ENCODE results near the gene CRK. TPM values are rescaled to one million over a fixed set of nuclear protein-coding genes. Genes with fewer than 3 reads are reported as not detected.

The CRK gene
- total RNA-seq, 1 experiment from 2014 or later: 72.3 TPM

- Histone ChIP-seq H3K27me3 (replicated peaks; ENCODE audit: control insufficient read depth, insufficient read depth, low read length) (no peaks in the 10 kb centered on the region), H3K36me3 (ENCODE audit: control insufficient read depth, insufficient read depth, low read length) (no peaks in the 10 kb centered on the region), H3K4me1 (peaks cover 6% of the 10 kb centered on the region; the same call in 1 of the 2 replicates), H3K4me3 (ENCODE audit: low read depth, low read length) (no peak overlapping the region), H3K9me3 (0 out of 2 replicates have a peak, but pooled peaks cover 3% of the 10 kb centered on the region)
- no peaks in the 10 kb centered on the region for H3K27me3 Mint-ChIP-seq (ENCODE audit: insufficient read depth, unreplicated experiment)
- H3K9me3 Mint-ChIP-seq (ENCODE audit: unreplicated experiment): peaks cover 12% of the 10 kb centered on the region
- H3K4me1 Mint-ChIP-seq (ENCODE audit: low read depth, unreplicated experiment): peaks cover 9% of the 10 kb centered on the region
- BruUV-seq (replicated peaks): no TSS peak
- intact Hi-C loops (cut with micrococcal nuclease; ENCODE audit: unreplicated experiment): loop anchor here (10.0 kb wide), 1 partner anchor 48 kb away; no protein-coding TSS in a partner anchor
- ChIA-PET CTCF (no interaction called here), POLR2A (interaction anchor here (0.6 kb wide), 2 partner anchors 12 to 20 kb away, joined by 3 to 5 read pairs; partner anchors contain the start of gene YWHAE)
- TF ChIP-seq, protein P1, sequence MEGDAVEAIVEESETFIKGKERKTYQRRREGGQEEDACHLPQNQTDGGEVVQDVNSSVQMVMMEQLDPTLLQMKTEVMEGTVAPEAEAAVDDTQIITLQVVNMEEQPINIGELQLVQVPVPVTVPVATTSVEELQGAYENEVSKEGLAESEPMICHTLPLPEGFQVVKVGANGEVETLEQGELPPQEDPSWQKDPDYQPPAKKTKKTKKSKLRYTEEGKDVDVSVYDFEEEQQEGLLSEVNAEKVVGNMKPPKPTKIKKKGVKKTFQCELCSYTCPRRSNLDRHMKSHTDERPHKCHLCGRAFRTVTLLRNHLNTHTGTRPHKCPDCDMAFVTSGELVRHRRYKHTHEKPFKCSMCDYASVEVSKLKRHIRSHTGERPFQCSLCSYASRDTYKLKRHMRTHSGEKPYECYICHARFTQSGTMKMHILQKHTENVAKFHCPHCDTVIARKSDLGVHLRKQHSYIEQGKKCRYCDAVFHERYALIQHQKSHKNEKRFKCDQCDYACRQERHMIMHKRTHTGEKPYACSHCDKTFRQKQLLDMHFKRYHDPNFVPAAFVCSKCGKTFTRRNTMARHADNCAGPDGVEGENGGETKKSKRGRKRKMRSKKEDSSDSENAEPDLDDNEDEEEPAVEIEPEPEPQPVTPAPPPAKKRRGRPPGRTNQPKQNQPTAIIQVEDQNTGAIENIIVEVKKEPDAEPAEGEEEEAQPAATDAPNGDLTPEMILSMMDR (IDR thresholded peaks at IDR 0.05; ENCODE audit: insufficient read depth in 1 of 2, low read depth in 1 of 2, low read length in 1 of 2, severe bottlenecking in 1 of 2, unreplicated experiment in 1 of 2): no peak
- no peak overlapping the region for H3K27ac Mint-ChIP-seq (ENCODE audit: unreplicated experiment)
- H3K36me3 Mint-ChIP-seq (ENCODE audit: insufficient read depth, unreplicated experiment): peaks cover 24% of the 10 kb centered on the region
- no peak overlapping the region for H3K4me3 Mint-ChIP-seq (ENCODE audit: unreplicated experiment)
- peak; percentile 34 to 51 for DNase-seq
Measured at GRCh38 chr17:1412185-1413110, 43.6 kb downstream of the CRK start.

- no peak for DNase-seq
- no peaks in the 10 kb centered on the region for H3K9me3 ChIP-seq
- H3K4me3 ChIP-seq (ENCODE audit: low read depth, low read length): no peak overlapping the region
- Mint-ChIP-seq H3K4me3 (ENCODE audit: unreplicated experiment) (no peak overlapping the region), H3K36me3 (ENCODE audit: insufficient read depth, unreplicated experiment) (peaks cover 32% of the 10 kb centered on the region), H3K27ac (ENCODE audit: unreplicated experiment) (no peak overlapping the region), H3K27me3 (ENCODE audit: insufficient read depth, unreplicated experiment) (no peaks in the 10 kb centered on the region), H3K9me3 (ENCODE audit: unreplicated experiment) (no peaks in the 10 kb centered on the region), H3K4me1 (ENCODE audit: low read depth, unreplicated experiment) (peaks cover 8% of the 10 kb centered on the region)
- no peaks in the 10 kb centered on the region for H3K36me3 ChIP-seq (ENCODE audit: control insufficient read depth, insufficient read depth, low read length)
- no peaks in the 10 kb centered on the region for H3K27me3 ChIP-seq (replicated peaks; ENCODE audit: control insufficient read depth, insufficient read depth, low read length)
- intact Hi-C loops (cut with micrococcal nuclease; ENCODE audit: unreplicated experiment): no loop called here
- H3K4me1 ChIP-seq: peaks cover 13% of the 10 kb centered on the region; the same call in 1 of the 2 replicates
- ChIA-PET CTCF (no interaction called here), POLR2A (no interaction called here)
- no TSS peak for BruUV-seq (replicated peaks)
- TF ChIP-seq, protein P1 (IDR thresholded peaks at IDR 0.05; ENCODE audit: insufficient read depth in 1 of 2, low read depth in 1 of 2, low read length in 1 of 2, severe bottlenecking in 1 of 2, unreplicated experiment in 1 of 2): no peak
Measured at GRCh38 chr17:1402262-1402586, 53.8 kb downstream of the CRK start.

- H3K4me3 ChIP-seq (ENCODE audit: low read depth, low read length): peak within 1 kb of the TSS; percentile 96
- peaks cover 55% of the 10 kb centered on the region for H3K36me3 Mint-ChIP-seq (ENCODE audit: insufficient read depth, unreplicated experiment)
- intact Hi-C loops (cut with micrococcal nuclease; ENCODE audit: unreplicated experiment): no loop called here
- no peaks in the 10 kb centered on the region for H3K27me3 ChIP-seq (replicated peaks; ENCODE audit: control insufficient read depth, insufficient read depth, low read length)
- ChIA-PET CTCF (interaction anchor here (0.7 to 1.4 kb wide), 2 partner anchors 35 to 133 kb away, joined by 5 to 7 read pairs; no protein-coding TSS in a partner anchor), POLR2A (interaction anchor here (0.6 to 1.2 kb wide), 4 partner anchors 13 to 317 kb away, joined by 3 to 4 read pairs (median 4); partner anchors contain the start of gene CRK)
- no peaks in the 10 kb centered on the region for H3K9me3 Mint-ChIP-seq (ENCODE audit: unreplicated experiment)
- TF ChIP-seq, protein P1 (IDR thresholded peaks at IDR 0.05; ENCODE audit: insufficient read depth in 1 of 2, low read depth in 1 of 2, low read length in 1 of 2, severe bottlenecking in 1 of 2, unreplicated experiment in 1 of 2): no peak
- peak within 1 kb of the TSS; percentile 99 for H3K4me3 Mint-ChIP-seq (ENCODE audit: unreplicated experiment)
- peaks cover 3% of the 10 kb centered on the region; the same call in 1 of the 2 replicates for H3K36me3 ChIP-seq (ENCODE audit: control insufficient read depth, insufficient read depth, low read length)
- no peaks in the 10 kb centered on the region for H3K27me3 Mint-ChIP-seq (ENCODE audit: insufficient read depth, unreplicated experiment)
- H3K4me1 ChIP-seq: peaks cover 17% of the 10 kb centered on the region
- no peaks in the 10 kb centered on the region for H3K9me3 ChIP-seq
- H3K27ac Mint-ChIP-seq (ENCODE audit: unreplicated experiment): peak within 1 kb of the TSS; percentile 100
- no TSS peak for BruUV-seq (replicated peaks)
- peaks cover 10% of the 10 kb centered on the region for H3K4me1 Mint-ChIP-seq (ENCODE audit: low read depth, unreplicated experiment)
- DNase-seq: peak; percentile 98 to 99
Measured at GRCh38 chr17:1399679-1400512, 56.1 kb downstream of the CRK start, which contains the start of gene YWHAE. YWHAE (minus strand) TSS chr17:1400222; CDS start chr17:1400110, 112 bp downstream.

Data from Caco-2 (cell line).